Left hindlimb (tissue), 1 donor: Measurements from ENCODE around the gene ZACN.

Source experiments
- DNase-seq: peaks from one replicate; pipeline ENCODE4 v3.0.0-alpha.2; 2018

Gene ZACN

GRCh38 chr17:76083536-76084182 lies 4.7 kb downstream of the ZACN start:
- no peak for DNase-seq

DNA sequence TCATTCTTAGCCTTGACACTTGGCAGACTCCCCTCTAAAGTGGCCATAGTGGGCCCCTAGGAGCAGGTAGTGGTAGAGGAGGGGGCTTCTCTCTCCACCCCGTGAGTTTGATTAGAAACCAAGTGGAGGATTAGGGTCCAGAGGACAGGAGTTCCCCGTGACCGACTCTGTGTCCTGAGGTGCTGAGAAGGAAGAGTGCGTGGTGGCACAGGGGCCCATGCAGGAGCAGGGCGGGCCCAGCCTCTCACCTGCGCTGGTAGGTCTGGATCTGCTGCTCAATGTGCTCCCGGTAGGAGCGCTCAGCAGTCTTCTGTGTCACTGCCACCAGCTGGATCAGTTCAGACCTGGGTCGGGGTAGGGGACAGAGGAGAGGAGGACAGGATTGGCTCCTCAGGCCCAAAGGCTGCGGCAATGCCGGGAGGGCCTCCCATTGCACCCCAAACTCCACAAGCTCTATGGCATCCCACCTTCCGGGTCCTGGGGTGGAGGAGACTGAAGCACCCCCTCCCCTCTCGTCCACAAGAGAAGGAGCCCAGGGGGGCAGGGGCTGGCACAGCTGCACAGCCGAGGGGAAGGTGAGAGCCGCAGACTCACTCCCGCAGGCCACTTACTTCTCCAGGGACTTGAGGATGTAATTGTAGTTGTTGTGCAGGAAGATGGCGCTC lies 6.2 kb downstream of the ZACN start:
- no peak for DNase-seq

DNA sequence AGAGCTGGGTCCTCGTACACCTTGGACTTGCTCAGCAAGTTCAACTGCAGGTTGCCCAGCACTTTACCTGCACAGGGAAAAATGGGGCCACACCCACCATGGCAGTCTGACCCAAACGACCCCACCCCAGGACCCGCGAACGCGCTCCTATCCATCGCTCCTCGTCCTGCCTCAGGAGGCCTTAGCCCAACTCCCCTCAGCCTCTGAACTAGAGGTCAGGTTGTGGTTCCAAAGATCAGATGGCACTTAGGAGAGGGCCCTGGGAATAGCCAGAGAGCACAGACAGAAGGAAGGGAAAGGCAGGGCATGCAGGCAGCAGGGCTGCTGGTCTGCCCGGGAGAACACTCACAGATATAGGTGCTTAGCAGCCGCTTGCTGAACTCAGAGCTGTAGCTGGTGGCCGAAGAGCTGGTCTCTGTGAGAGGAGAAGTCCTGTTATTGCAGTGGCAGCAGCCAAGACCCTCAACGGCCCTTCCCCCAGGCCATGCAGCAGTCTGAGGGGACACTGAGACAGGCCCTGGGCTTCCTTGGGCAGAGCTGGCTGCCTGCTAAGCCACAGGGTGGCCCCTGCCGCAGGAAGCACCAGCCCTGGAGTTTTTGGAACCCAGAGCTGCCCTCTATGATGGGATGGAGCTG lies 6.9 kb downstream of the ZACN start:
- no peak for DNase-seq

- no peak for DNase-seq
Observed at GRCh38 chr17:76086384-76086783, 7.4 kb downstream of the ZACN start.

DNA sequence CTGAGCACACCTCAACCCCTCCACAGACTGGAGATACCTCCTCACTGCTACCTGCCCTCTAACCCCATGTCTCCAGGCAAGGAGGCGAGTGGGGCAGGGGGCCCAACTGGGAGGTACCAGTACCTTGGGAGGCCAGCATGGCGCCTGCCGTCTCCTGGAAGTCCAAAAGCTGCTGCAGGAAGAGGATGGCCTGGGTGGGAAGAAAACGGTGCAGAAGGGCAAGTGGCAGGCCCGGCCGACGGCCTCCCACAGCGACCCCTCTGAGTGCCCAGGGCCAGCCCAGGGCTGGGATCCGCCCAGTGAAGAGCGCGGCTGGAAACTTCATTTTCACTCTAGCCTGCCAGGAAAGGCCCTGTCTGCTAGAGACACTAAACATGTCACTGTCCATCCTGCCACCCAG lies 8.5 kb downstream of the ZACN start:
- DNase-seq: no peak

GRCh38 chr17:76088041-76088867 lies 9.3 kb downstream of the ZACN start:
- DNase-seq: no peak

- no peak for DNase-seq
Observed at GRCh38 chr17:76088868-76089576, 10.0 kb downstream of the ZACN start.

DNA sequence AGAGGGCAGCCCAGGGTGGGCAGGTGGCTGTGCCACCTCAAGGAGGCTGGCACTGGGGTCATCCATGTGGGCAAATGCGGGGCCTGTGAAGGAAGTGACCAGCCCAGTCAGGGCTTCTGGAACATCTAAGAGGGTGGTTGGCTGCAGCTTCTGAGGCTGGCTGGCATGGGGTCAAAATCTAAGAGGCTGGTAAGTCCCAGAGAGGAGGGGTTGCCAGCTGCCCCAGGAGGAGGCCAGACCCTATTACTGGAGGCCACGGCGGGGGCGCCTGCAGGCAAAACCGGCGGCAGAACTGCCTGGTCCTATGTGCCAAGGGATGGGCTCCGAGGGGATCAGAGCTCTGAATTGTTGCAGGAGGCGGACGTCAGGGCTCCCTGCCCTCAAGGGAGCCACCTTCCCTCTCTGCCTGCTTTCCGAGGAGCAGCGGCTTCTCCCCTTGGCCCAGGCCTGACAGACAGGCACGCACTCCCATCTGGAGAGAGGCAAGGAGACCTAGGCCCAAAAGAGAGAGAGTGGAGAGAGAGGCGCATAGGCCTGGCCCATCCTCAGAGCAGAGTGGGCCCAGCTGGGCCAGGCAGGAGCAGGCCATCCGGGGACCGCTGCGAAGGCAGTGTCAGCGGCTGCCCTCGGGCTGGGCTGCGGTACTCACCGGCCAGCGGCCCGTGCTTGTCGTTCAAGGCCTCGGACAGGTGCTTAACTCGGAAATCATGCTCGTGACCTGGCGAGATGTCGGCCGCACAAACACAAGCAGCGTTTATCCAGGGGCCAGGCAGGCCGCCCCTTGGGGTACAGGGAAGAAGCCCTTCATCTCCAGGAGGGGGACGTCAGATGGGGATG lies 10.9 kb downstream of the ZACN start:
- no peak for DNase-seq

DNA sequence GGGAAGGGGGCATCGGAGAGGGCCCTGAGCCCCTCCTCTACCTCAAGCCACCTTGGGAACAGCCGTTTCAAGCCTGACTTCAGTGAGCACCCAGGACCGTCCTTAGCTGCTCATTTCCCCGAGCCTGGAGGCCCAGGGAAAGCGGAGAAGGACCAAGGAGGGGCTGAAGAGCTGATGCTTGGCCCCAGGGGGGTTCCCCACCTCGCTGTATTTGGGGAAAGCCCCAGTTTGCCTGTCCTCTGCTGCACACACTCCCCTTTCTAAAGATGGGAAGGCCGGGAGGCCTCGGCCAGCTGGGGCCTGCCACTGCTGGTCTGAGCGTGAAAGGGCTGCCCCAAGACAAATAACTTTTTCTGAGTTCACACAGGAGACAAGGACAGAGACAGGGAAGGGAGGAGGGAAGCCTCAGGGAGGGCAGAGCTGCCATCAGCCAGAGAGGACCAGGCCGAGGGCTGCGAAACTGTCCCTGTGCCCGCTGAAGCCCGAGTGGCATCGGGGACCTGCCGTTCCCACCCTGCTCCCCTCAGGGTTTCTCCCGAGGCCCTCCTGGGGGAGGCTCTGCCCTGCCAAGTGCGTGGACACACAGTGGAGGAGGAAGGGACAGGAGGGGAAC lies 11.6 kb downstream of the ZACN start:
- no peak for DNase-seq

GRCh38 chr17:76091526-76092286 lies 12.7 kb downstream of the ZACN start:
- no peak for DNase-seq

DNA sequence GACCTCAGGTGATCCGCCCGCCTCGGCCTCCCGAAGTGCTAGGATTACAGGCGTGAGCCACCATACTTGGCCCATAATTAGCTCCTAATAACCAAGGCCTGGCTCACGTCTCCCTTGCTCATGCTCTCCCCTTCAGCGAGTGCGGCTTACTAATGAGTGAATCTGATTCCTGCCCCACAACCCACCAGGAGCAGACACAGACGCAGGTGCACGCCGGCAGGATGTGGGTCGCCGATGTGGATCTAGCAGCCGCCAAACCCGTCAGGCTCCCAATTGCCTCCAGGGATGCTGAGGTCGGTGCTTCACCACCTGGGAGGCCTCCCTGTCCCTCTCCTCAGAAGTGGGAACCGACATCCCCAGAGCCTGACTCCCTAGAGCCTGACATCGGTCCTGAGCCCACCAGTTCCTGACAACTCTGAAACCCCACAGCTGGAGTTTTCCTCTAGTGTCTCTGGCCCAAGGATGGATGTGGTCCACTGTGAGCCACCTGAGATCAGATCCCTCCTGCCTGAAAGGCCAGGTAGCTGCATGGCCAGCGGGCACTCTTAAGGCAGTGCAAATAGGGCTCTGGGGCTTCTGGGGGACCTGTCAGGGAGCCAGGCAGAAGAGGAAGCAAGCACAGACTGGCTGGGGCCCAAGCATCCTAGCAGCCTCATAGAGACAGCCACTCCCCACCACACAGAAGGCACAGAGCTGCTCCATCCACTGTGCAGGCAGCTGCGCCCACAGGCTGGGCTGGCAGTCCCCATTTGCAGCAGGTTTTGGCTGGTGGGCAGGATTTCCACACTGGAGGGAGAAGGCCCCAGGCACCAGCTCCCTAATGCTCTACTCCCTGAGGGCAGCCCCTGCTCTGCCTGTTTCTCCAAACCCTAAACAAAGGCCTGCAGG lies 13.8 kb downstream of the ZACN start:
- no peak for DNase-seq

GRCh38 chr17:76094046-76094445 lies 15.1 kb downstream of the ZACN start:
- no peak for DNase-seq

GRCh38 chr17:76095943-76096342 lies 17.0 kb downstream of the ZACN start:
- DNase-seq: no peak

DNA sequence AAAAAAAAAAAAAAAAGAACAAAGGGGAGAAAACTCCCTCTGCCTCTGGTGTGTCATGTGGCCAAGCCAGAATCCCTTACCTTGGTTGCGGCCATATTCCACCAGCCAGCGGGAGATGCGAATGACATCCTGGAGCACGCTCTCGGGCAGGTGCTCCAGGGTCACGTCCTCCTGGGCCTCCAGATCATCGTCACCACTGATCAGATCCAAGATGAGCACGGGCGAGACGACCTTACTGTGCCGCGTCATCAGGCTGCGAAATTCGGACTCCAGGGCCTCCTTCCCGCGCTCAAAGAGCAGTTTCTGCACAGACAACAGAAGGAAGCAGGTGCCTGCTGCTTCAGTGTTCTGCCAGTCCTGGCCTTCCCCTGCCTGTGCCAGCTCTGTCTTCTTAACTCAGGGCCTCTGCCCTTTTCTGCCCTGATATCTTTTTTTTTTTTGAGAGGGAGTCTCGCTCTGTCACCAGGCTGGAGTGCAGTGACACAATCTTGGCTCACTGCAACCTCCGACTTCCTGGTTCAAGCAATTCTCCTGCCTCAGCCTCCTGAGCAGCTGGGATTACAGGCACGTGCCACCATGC lies 18.8 kb downstream of the ZACN start:
- no peak for DNase-seq

DNA sequence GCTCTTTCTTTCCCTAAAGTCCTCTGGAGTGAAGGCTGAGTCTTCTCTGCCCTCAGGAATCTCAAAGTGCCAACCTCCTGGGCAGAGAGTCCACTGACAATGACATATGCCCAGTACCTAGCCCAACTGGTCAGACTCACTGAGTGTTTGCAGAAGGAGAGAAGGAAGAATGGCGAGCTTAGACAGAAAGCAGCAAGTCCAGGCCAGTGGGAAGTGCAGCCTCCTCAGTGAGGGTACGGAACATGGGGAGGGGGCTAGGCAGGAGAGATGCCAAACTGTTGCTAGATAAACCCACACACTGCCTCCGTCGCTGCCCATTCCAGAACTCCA lies 23.9 kb downstream of the ZACN start:
- no peak for DNase-seq

- DNase-seq: peak; percentile 94
Observed at GRCh38 chr17:76103274-76104139, 24.5 kb downstream of the ZACN start, which contains the start of gene EXOC7. Gene EXOC7, minus strand, starts transcription at chr17:76103787. Its CDS starts 95 bp downstream, at chr17:76103692.

GRCh38 chr17:76104140-76104895 lies 25.3 kb downstream of the ZACN start:
- no peak for DNase-seq

GRCh38 chr17:76104896-76105231 lies 25.9 kb downstream of the ZACN start:
- DNase-seq: no peak
